ENCODE data around the gene FXYD7. TPM values are rescaled to one million over a fixed set of nuclear protein-coding genes. Genes with fewer than 3 reads are reported as not detected.

FXYD7 gene
- total RNA-seq, 1 experiment from 2014 or later: 0.66 TPM

GRCh38 chr19:35162471-35163326, 19.6 kb downstream of the FXYD7 start:
- DNase-seq (ENCODE audit: low read depth): peak; percentile 86

- peak; percentile 97 for DNase-seq (ENCODE audit: low read depth)
These were observed 21.4 kb downstream of the FXYD7 start for GRCh38 chr19:35164418-35164817.

GRCh38 chr19:35165200-35166058, 22.4 kb downstream of the FXYD7 start:
- DNase-seq (ENCODE audit: low read depth): no peak

- DNase-seq (ENCODE audit: low read depth): no peak
These were observed 23.3 kb downstream of the FXYD7 start for GRCh38 chr19:35166100-35167063.

- no peak for DNase-seq (ENCODE audit: low read depth)
These were observed 24.4 kb downstream of the FXYD7 start for GRCh38 chr19:35167251-35168119.

- DNase-seq (ENCODE audit: low read depth): peak; percentile 40
These were observed 25.1 kb downstream of the FXYD7 start for GRCh38 chr19:35168196-35168595.

GRCh38 chr19:35169221-35169995, 26.4 kb downstream of the FXYD7 start:
- DNase-seq (ENCODE audit: low read depth): no peak

- no peak for DNase-seq (ENCODE audit: low read depth)
These were observed 27.5 kb downstream of the FXYD7 start for GRCh38 chr19:35170359-35171061.

GRCh38 chr19:35171730-35172129, 28.7 kb downstream of the FXYD7 start:
- DNase-seq (ENCODE audit: low read depth): no peak

GRCh38 chr19:35174226-35174625, 31.2 kb downstream of the FXYD7 start:
- DNase-seq (ENCODE audit: low read depth): no peak

GRCh38 chr19:35176181-35176570, 33.1 kb downstream of the FXYD7 start:
- no peak for DNase-seq (ENCODE audit: low read depth)

GRCh38 chr19:35177377-35178274, 34.6 kb downstream of the FXYD7 start:
- DNase-seq (ENCODE audit: low read depth): no peak

- DNase-seq (ENCODE audit: low read depth): no peak
These were observed 35.6 kb downstream of the FXYD7 start for GRCh38 chr19:35178701-35179100.

GRCh38 chr19:35179830-35180229, 36.8 kb downstream of the FXYD7 start:
- DNase-seq (ENCODE audit: low read depth): no peak

- no peak for DNase-seq (ENCODE audit: low read depth)
These were observed 38.3 kb downstream of the FXYD7 start for GRCh38 chr19:35181387-35181786.

GRCh38 chr19:35184267-35184666, 41.2 kb downstream of the FXYD7 start:
- no peak for DNase-seq (ENCODE audit: low read depth)

- no peak for DNase-seq (ENCODE audit: low read depth)
These were observed 41.8 kb downstream of the FXYD7 start for GRCh38 chr19:35184884-35185283.
